ENCODE data around the gene OGDH. TPM values are rescaled to one million over a fixed set of nuclear protein-coding genes. Genes with fewer than 3 reads are reported as not detected.

Gene OGDH
- total RNA-seq, 1 experiment from 2014 or later: 69.1 TPM

DNA sequence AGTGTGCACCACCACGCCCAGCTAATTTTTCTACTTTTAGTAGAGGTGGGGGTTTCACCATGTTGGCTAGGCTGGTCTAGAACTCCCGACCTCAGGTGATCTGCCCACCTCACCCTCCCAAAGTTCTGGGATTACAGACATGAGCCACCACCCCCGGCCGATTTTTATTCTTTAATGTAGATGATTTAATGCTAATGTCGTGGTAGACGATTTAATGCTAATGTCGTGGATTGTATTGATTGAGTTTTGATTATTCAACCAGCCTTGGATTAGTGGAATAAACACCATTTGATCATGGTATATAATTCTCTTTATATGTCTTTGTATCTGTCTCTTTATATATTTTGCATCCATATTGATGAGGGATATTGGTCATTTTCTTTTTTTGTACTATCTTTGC is 52.6 kb downstream of the OGDH start:
- RAD21 ChIA-PET (ENCODE audit: low non-redundant PET in 1 of 2, low total read pairs in 2 of 2, uncharacterized antibody in 2 of 2, unreplicated experiment in 2 of 2): no interaction called here
- no peak overlapping the region for H3K27ac ChIP-seq (ENCODE audit: low read depth, low read length)
- intact Hi-C loops (cut with micrococcal nuclease): no loop called here
- no peak overlapping the region for H2AFZ ChIP-seq (ENCODE audit: low read depth, low read length, poor library complexity, severe bottlenecking)
- no peak overlapping the region for H3K9ac ChIP-seq (ENCODE audit: low read length)
- no peak for TF ChIP-seq POLR2A (IDR thresholded peaks at IDR 0.05; ENCODE audit: borderline replicate concordance, extremely low read depth, insufficient read depth, insufficient read length)
- no peak for TF ChIP-seq EZH2phosphoT487 (IDR thresholded peaks at IDR 0.05; ENCODE audit: borderline replicate concordance)
- no peak for TF ChIP-seq SRF (IDR thresholded peaks at IDR 0.05; ENCODE audit: low read depth)
- TF ChIP-seq SP1 (IDR thresholded peaks at IDR 0.05; ENCODE audit: low read depth): no peak
- no peak for TF ChIP-seq CEBPB (IDR thresholded peaks at IDR 0.05; ENCODE audit: low read depth)
- no peak for TF ChIP-seq ZFX (IDR thresholded peaks at IDR 0.05)
- ATAC-seq (no peak), DNase-seq (ENCODE audit: low read depth, low spot score) (no peak)
- no peaks in the 10 kb centered on the region for H4K20me1 ChIP-seq (ENCODE audit: insufficient read depth)
- POLR2A ChIA-PET: no interaction called here
- no peak overlapping the region for H3K4me2 ChIP-seq (ENCODE audit: low read length)
- H3K79me2 ChIP-seq (ENCODE audit: insufficient read depth, low read length): no peaks in the 10 kb centered on the region; the same call in 1 of the 2 replicates
- CTCF ChIA-PET: no interaction called here
- H3K9me3 ChIP-seq (ENCODE audit: control insufficient read depth in 1 of 2, insufficient read depth in 1 of 2, low read depth in 1 of 2, low read length in 2 of 2): peaks cover 9 to 14% of the 10 kb centered on the region in 2 experiments; a peak in 2 of 4 replicates
- H3K4me1 ChIP-seq (ENCODE audit: control insufficient read depth in 1 of 2, insufficient read depth in 2 of 2, low read length in 2 of 2): peaks cover 0 to 4% of the 10 kb centered on the region in 2 experiments; a peak in 1 of 4 replicates
- H3K4me3 ChIP-seq (replicated peaks in 1 of 2; ENCODE audit: low read depth in 1 of 2, low read length in 2 of 2): no peak overlapping the region
- H3K36me3 ChIP-seq (ENCODE audit: control insufficient read depth in 1 of 2, insufficient read depth in 2 of 2, low read length in 2 of 2): peaks cover 4 to 21% of the 10 kb centered on the region in 2 experiments; a peak in 2 of 4 replicates
- H3K27me3 ChIP-seq (ENCODE audit: insufficient read depth, low read length): no peaks in the 10 kb centered on the region
- BruUV-seq (replicated peaks): no TSS peak
- no peaks in the 10 kb centered on the region for H3K9me2 ChIP-seq (ENCODE audit: insufficient read depth)

DNA sequence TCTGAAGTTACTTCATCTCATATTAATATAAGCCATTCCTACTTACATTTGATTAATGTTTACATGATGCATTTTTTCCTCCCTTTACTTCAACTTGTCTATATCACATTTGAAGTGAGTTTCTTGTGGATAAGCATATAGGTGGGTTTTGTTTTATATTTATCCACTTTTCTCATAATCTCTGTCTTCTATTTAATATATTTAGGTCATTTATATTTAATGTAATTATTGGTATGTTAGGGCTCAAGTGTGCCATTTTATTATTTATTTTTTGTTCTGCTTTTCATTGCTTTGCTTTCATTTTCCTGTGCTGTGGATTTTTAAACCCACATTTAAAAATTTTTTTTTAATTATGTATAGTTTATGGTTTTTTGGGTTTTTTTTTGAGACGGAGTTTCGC is 54.8 kb downstream of the OGDH start:
- Histone ChIP-seq H3K36me3 (ENCODE audit: control insufficient read depth in 1 of 2, insufficient read depth in 2 of 2, low read length in 2 of 2) (peaks cover 0 to 21% of the 10 kb centered on the region in 2 experiments; a peak in 2 of 4 replicates), H2AFZ (ENCODE audit: low read depth, low read length, poor library complexity, severe bottlenecking) (no peak overlapping the region), H3K9me2 (ENCODE audit: insufficient read depth) (no peaks in the 10 kb centered on the region), H3K9me3 (ENCODE audit: control insufficient read depth in 1 of 2, insufficient read depth in 1 of 2, low read depth in 1 of 2, low read length in 2 of 2) (peaks cover 9 to 14% of the 10 kb centered on the region in 2 experiments; a peak in 2 of 4 replicates), H3K4me2 (ENCODE audit: low read length) (no peak overlapping the region), H3K79me2 (ENCODE audit: insufficient read depth, low read length) (no peaks in the 10 kb centered on the region; the same call in 1 of the 2 replicates), H3K9ac (ENCODE audit: low read length) (no peak overlapping the region), H3K4me3 (replicated peaks in 1 of 2; ENCODE audit: low read depth in 1 of 2, low read length in 2 of 2) (no peak overlapping the region), H4K20me1 (ENCODE audit: insufficient read depth) (no peaks in the 10 kb centered on the region), H3K27ac (ENCODE audit: low read depth, low read length) (no peak overlapping the region), H3K27me3 (ENCODE audit: insufficient read depth, low read length) (no peaks in the 10 kb centered on the region), H3K4me1 (ENCODE audit: control insufficient read depth in 1 of 2, insufficient read depth in 2 of 2, low read length in 2 of 2) (no peaks in the 10 kb centered on the region)
- RAD21 ChIA-PET (ENCODE audit: low non-redundant PET in 1 of 2, low total read pairs in 2 of 2, uncharacterized antibody in 2 of 2, unreplicated experiment in 2 of 2): no interaction called here
- BruUV-seq (replicated peaks): no TSS peak
- POLR2A ChIA-PET: no interaction called here
- no peak for TF ChIP-seq RAD21 (IDR thresholded peaks at IDR 0.05; ENCODE audit: low read depth)
- TF ChIP-seq ZNF274 (IDR thresholded peaks at IDR 0.05; ENCODE audit: low read depth, low read length): no peak
- peak; percentile 21; the same call in 1 of the 2 replicates for TF ChIP-seq CBX3 (IDR thresholded peaks at IDR 0.05; ENCODE audit: low read depth)
- TF ChIP-seq, protein P1, sequence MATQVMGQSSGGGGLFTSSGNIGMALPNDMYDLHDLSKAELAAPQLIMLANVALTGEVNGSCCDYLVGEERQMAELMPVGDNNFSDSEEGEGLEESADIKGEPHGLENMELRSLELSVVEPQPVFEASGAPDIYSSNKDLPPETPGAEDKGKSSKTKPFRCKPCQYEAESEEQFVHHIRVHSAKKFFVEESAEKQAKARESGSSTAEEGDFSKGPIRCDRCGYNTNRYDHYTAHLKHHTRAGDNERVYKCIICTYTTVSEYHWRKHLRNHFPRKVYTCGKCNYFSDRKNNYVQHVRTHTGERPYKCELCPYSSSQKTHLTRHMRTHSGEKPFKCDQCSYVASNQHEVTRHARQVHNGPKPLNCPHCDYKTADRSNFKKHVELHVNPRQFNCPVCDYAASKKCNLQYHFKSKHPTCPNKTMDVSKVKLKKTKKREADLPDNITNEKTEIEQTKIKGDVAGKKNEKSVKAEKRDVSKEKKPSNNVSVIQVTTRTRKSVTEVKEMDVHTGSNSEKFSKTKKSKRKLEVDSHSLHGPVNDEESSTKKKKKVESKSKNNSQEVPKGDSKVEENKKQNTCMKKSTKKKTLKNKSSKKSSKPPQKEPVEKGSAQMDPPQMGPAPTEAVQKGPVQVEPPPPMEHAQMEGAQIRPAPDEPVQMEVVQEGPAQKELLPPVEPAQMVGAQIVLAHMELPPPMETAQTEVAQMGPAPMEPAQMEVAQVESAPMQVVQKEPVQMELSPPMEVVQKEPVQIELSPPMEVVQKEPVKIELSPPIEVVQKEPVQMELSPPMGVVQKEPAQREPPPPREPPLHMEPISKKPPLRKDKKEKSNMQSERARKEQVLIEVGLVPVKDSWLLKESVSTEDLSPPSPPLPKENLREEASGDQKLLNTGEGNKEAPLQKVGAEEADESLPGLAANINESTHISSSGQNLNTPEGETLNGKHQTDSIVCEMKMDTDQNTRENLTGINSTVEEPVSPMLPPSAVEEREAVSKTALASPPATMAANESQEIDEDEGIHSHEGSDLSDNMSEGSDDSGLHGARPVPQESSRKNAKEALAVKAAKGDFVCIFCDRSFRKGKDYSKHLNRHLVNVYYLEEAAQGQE (IDR thresholded peaks at IDR 0.05; ENCODE audit: low read depth): no peak
- no peak for TF ChIP-seq YY1 (IDR thresholded peaks at IDR 0.05; ENCODE audit: extremely low read depth, insufficient replicate concordance, low read depth, low read length)
- TF ChIP-seq CEBPB (IDR thresholded peaks at IDR 0.05; ENCODE audit: low read depth): no peak
- TF ChIP-seq TCF7L2 (IDR thresholded peaks at IDR 0.05; ENCODE audit: borderline replicate concordance, extremely low read depth, insufficient read depth, insufficient read length): no peak
- CTCF ChIA-PET: no interaction called here
- ATAC-seq (no peak), DNase-seq (ENCODE audit: low read depth, low spot score) (no peak)
- intact Hi-C loops (cut with micrococcal nuclease): no loop called here

Measured in HCT116 (cell line).